Testis (tissue), 3 donors: ENCODE results near the gene PRKCZ. TPM values are rescaled to one million over a fixed set of nuclear protein-coding genes. Genes with fewer than 3 reads are reported as not detected.
A peak's percentile ranks its signal among the peaks of the same experiment; 100 is the strongest.

Experiments
- DNase-seq: peaks from one replicate; pipeline ENCODE4 v3.0.0-alpha.2; 2019
- H3K27ac ChIP-seq, 2 donors: fragments of 200-600 bp; sonication (generic); one replicate each; pipeline ENCODE4 v1.5.1; 2019
- H3K27me3 ChIP-seq: fragments of 200-600 bp; sonication (generic); one replicate; pipeline ENCODE4 v1.5.1; 2019
- H3K36me3 ChIP-seq: fragments of 200-600 bp; sonication (generic); one replicate; pipeline ENCODE4 v1.5.1; 2017; ENCODE audit warnings: low read depth; ENCODE audit errors: missing control alignments
- H3K4me1 ChIP-seq: fragments of 200-600 bp; sonication (generic); one replicate; pipeline ENCODE4 v1.5.1; 2019
- H3K4me3 ChIP-seq, 2 donors: fragments of 200-600 bp; sonication (generic); one replicate each; pipeline ENCODE4 v1.5.1; 2017 to 2019
- H3K9me3 ChIP-seq: fragments of 200-600 bp; sonication (generic); one replicate; pipeline ENCODE4 v1.5.1; 2017
- POLR2A ChIP-seq: fragments of 450-650 bp; IDR thresholded peaks from one replicate; pipeline ENCODE4 v1.6.1; 2017; ENCODE audit warnings: antibody characterized with exemption, mild to moderate bottlenecking, moderate library complexity
- WGBS, 2 donors: methylation state at CpG; one replicate each; pipeline ENCODE4 v1.1.5; 2018; 5-methylcytosine and 5-hydroxymethylcytosine counted together
- intact Hi-C: fragments of 100-400 bp; cut with DNase I; formaldehyde crosslinking; loops from one replicate; pipeline ENCODE4 v1.15.1; 2023; ENCODE audit warnings: low total_unique reads
- polyA plus RNA-seq: library from polyadenylated mRNA; stranded (reverse); fragments of 350-450 nt; fragmentation: Illumina TruSeq; extraction: RNeasy Lipid Tissue Mini Kit (QIAGEN cat#74804); gene quantifications from one replicate; pipeline ENCODE4 v1.2.3, GENCODE V29; 2014; ENCODE audit warnings: low read depth, low replicate concordance; ENCODE audit not compliant: insufficient read depth
- total RNA-seq, 2 donors: library from RNA; depleted of rRNA; stranded (reverse); fragments of >200 nt; gene quantifications; one replicate each; pipeline ENCODE4 v1.2.3, GENCODE V29; 2016
- TF ChIP-seq, protein P1 (sequence below), 3 experiments: fragments of 450-650 bp in 2 of 3; fragments of 200-600 bp in 1 of 3; sonication (generic) in 1 of 3; IDR thresholded peaks; one replicate each; pipeline ENCODE4 v1.5.1; 2016 to 2019; ENCODE audit warnings: antibody characterized with exemption in 3 of 3, mild to moderate bottlenecking in 2 of 3, moderate library complexity in 1 of 3

The PRKCZ gene
- total and polyA plus RNA-seq, 3 donors from 2014 or later: 86.4 to 142 (median 123) TPM

DNA sequence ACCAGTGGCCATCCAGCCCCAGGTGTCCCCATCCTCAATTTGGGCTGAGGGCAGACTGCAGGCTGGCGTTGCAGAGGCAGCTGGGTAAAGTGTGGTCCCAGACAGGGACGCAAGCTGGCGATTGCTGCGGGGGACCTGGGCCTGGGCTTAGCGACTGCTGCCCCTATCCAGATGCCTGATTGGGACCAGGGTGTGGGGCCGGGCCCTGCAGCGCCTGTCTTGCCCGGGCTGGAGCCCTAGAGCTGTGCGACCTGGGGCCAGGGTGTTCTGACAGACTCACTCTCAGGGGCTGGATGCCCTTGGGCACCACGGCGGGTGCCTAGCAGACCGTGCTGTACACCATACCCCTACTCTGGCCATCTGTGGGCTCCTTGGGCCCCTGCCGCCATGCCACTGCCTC is 160.6 kb downstream of the PRKCZ start:
- intact Hi-C loops: no loop called here
- H3K4me1 ChIP-seq: peaks cover 67% of the 10 kb centered on the region
- no peaks in the 10 kb centered on the region for H3K36me3 ChIP-seq
- TF ChIP-seq, protein P1, sequence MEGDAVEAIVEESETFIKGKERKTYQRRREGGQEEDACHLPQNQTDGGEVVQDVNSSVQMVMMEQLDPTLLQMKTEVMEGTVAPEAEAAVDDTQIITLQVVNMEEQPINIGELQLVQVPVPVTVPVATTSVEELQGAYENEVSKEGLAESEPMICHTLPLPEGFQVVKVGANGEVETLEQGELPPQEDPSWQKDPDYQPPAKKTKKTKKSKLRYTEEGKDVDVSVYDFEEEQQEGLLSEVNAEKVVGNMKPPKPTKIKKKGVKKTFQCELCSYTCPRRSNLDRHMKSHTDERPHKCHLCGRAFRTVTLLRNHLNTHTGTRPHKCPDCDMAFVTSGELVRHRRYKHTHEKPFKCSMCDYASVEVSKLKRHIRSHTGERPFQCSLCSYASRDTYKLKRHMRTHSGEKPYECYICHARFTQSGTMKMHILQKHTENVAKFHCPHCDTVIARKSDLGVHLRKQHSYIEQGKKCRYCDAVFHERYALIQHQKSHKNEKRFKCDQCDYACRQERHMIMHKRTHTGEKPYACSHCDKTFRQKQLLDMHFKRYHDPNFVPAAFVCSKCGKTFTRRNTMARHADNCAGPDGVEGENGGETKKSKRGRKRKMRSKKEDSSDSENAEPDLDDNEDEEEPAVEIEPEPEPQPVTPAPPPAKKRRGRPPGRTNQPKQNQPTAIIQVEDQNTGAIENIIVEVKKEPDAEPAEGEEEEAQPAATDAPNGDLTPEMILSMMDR (IDR thresholded peaks at IDR 0.05): no peak
- no peak for TF ChIP-seq POLR2A
- no peak overlapping the region for H3K4me3 ChIP-seq
- 93 to 96% methylated on average over 7 to 13 of the region's 13 CpGs for WGBS, 2 donors
- H3K9me3 ChIP-seq: no peaks in the 10 kb centered on the region
- H3K27me3 ChIP-seq: no peaks in the 10 kb centered on the region
- H3K27ac ChIP-seq: no peak overlapping the region
- no peak for DNase-seq

DNA sequence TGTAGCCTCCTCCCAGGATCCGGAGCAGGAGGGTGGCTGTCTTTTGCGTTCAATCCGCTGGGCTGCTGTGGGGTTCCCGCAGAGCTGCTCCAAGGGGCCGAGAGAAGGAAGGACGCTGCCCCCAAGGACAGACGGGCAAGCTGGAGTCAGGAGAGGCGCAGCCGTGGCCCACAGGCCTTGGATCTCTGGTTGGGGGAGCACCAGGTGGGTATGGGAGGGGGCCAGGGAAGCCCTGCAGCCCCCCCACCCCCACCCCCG is 162.0 kb downstream of the PRKCZ start:
- no peaks in the 10 kb centered on the region for H3K27me3 ChIP-seq
- H3K4me1 ChIP-seq: peaks cover 54% of the 10 kb centered on the region
- TF ChIP-seq POLR2A: no peak
- TF ChIP-seq, protein P1 (IDR thresholded peaks at IDR 0.05): no peak
- peak overlapping the region; percentile 89 to 95 for H3K27ac ChIP-seq
- H3K4me3 ChIP-seq: peak overlapping the region in 1 of 2 donors; percentile 43
- no peaks in the 10 kb centered on the region for H3K36me3 ChIP-seq
- 16 to 26% methylated on average over 4 to 10 of the region's 10 CpGs for WGBS, 2 donors
- no peak for DNase-seq
- intact Hi-C loops: no loop called here
- no peaks in the 10 kb centered on the region for H3K9me3 ChIP-seq

DNA sequence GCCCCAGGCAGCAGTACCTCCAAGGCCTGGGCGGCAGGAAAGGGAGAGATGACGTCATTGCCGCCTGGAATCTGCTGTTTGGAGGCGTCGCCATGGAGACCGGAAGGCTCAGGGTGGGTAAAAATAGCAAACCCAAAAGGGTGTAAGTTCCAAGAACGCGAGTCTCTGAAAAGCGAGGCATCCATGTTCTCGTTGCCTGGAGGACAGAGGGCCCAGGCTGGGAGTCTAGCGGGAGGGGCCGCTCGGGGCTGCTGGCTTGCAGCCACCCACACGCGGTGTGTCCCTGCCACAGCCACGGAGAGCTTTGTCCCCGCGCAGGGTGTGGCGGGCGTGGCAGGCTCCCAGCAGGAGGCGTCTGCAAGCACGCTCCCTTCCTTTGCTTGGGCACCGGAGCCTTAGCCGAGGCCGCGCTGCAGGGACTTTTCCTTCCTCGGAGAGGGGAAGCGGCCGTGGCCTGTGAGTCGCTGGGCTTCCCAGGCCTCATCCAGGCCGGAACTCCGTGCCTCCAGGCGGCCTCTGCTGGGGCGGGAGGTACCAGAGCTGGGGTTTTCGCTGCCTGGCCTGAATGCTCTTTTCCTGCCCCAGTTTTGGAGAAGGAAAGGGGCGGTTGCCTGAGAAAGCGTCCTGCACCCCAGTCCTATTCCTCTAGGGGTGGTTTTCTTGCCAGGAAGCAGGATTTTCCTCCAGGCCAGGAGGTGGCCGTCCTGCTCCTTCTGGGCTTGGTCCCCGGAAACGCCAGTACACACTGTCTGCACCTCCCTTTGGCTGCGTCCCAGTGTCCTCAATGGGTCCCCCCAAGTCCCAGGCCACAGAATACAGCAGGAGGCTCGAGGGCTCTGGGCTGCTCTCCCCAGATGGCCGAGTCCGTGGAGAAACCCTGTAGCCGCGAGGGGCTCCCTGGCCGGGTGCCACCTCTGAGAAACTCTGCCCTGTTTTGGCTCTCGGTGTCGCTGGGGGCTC is 162.6 kb downstream of the PRKCZ start:
- peaks cover 50% of the 10 kb centered on the region for H3K4me1 ChIP-seq
- peak overlapping the region; percentile 8 to 43 for H3K4me3 ChIP-seq
- peak; percentile 91 for DNase-seq
- TF ChIP-seq, protein P1 (IDR thresholded peaks at IDR 0.05): peak in 1 of 3 experiments; percentile 27
- TF ChIP-seq POLR2A: no peak
- H3K36me3 ChIP-seq: no peaks in the 10 kb centered on the region
- no peaks in the 10 kb centered on the region for H3K9me3 ChIP-seq
- no peaks in the 10 kb centered on the region for H3K27me3 ChIP-seq
- H3K27ac ChIP-seq: peak overlapping the region; percentile 89 to 95
- intact Hi-C loops: no loop called here
- WGBS, 2 donors: 13 to 18% methylated on average over 22 to 47 of the region's 49 CpGs

DNA sequence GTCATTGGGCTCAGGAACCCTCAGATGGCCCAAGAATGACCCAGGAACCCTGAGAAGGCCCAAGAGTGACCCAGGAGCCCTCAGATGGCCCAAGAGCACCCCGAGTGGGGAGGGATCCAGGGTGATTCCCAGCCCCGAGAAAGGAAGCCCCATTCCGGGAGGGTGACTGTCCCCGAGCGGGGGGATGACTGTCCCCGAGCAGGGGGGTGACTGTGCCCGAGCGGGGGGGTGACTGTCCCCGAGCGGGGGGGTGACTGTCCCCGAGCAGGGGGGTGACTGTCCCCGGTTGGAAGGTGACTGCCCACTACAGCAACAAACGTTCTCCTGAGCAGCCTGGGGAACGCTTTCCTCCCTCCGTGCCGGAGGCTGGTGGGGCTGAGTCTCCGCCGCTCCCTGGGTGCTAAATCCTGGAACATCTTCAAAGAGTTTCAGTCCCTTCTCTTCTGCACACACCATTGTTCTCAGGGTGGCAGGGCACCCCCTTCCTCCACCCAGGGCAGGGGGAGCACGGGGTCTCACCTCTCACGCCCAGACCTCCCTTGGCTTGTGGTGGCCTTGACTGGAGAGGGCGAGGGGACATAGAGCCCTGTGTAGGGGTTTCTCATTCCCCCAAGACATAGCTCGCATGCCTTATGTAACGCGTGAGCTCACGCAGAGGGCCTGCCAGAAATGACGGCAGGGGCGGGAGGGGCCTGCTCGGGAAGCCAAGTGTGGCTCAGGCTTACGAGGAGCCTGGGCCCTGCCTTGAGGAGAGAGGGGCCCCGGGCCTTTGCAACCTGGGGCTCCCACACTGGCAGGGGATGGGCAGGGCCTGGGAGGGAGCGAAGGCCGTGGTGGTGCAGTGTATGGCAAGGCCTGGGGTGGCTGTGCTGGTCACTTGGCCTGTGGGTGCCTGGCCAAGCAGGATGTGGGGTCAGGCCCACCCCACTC is 163.6 kb downstream of the PRKCZ start:
- 51 to 55% methylated on average over 19 to 24 of the region's 32 CpGs for WGBS, 2 donors
- no peak overlapping the region for H3K4me3 ChIP-seq
- TF ChIP-seq POLR2A: no peak
- TF ChIP-seq, protein P1 (IDR thresholded peaks at IDR 0.05): no peak
- H3K27me3 ChIP-seq: no peaks in the 10 kb centered on the region
- H3K27ac ChIP-seq: peak overlapping the region; percentile 89 to 95
- peaks cover 40% of the 10 kb centered on the region for H3K4me1 ChIP-seq
- no peaks in the 10 kb centered on the region for H3K9me3 ChIP-seq
- peak; percentile 78 for DNase-seq
- intact Hi-C loops: no loop called here
- H3K36me3 ChIP-seq: no peaks in the 10 kb centered on the region
